Gastroesophageal sphincter (tissue), 3 donors: Measurements from ENCODE around the gene TAS2R10.

Experiments used
- POLR2A ChIP-seq, 2 donors: fragments of 450-650 bp; IDR thresholded peaks; one replicate each; pipeline ENCODE4 v1.6.1; 2017; ENCODE audit warnings: antibody characterized with exemption in 2 of 2, mild to moderate bottlenecking in 2 of 2, moderate library complexity in 1 of 2
- POLR2AphosphoS5 ChIP-seq: sonication (generic); formaldehyde crosslinking; IDR thresholded peaks from one replicate; pipeline ENCODE4 v1.6.1; 2017; ENCODE audit warnings: antibody characterized with exemption
- TF ChIP-seq, protein P1 (sequence below), 4 experiments: fragments of 200-600 bp in 2 of 4; fragments of 450-650 bp in 2 of 4; sonication (generic) in 1 of 4; IDR thresholded peaks; one replicate each; pipeline ENCODE4 v1.5.1; 2017 to 2019; ENCODE audit warnings: antibody characterized with exemption in 4 of 4, mild to moderate bottlenecking in 2 of 4, moderate library complexity in 2 of 4

GRCh38 chr12:10838461-10838860 is 12.3 kb upstream of the TAS2R10 start:
- TF ChIP-seq, protein P1, sequence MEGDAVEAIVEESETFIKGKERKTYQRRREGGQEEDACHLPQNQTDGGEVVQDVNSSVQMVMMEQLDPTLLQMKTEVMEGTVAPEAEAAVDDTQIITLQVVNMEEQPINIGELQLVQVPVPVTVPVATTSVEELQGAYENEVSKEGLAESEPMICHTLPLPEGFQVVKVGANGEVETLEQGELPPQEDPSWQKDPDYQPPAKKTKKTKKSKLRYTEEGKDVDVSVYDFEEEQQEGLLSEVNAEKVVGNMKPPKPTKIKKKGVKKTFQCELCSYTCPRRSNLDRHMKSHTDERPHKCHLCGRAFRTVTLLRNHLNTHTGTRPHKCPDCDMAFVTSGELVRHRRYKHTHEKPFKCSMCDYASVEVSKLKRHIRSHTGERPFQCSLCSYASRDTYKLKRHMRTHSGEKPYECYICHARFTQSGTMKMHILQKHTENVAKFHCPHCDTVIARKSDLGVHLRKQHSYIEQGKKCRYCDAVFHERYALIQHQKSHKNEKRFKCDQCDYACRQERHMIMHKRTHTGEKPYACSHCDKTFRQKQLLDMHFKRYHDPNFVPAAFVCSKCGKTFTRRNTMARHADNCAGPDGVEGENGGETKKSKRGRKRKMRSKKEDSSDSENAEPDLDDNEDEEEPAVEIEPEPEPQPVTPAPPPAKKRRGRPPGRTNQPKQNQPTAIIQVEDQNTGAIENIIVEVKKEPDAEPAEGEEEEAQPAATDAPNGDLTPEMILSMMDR (IDR thresholded peaks at IDR 0.05) = no peak
- no peak for TF ChIP-seq POLR2AphosphoS5
- TF ChIP-seq POLR2A (IDR thresholded peaks at IDR 0.05) = no peak
